ENCODE results near the gene DENND4A.
A peak's percentile ranks its signal among the peaks of the same experiment; 100 is the strongest.
"Not testable (repeated sequence)": the region's sequence is repeated elsewhere in the genome, so short reads cannot be mapped to it uniquely, and the experiment has no call there.

Gene DENND4A

GRCh38 chr15:65765106-65765505 is 27.0 kb downstream of the DENND4A start:
- no peak overlapping the region for H3K4me3 ChIP-seq (ENCODE audit: low read depth, low read length)
- no peak for DNase-seq (ENCODE audit: low read depth)

GRCh38 chr15:65762914-65763787 is 28.9 kb downstream of the DENND4A start:
- H3K4me3 ChIP-seq (ENCODE audit: low read depth, low read length): no peak overlapping the region
- DNase-seq (ENCODE audit: low read depth): no peak

- H3K4me3 ChIP-seq (ENCODE audit: low read depth, low read length): no peak overlapping the region
- no peak for DNase-seq (ENCODE audit: low read depth)
Measured at GRCh38 chr15:65762399-65762798, 29.7 kb downstream of the DENND4A start.

- H3K4me3 ChIP-seq (ENCODE audit: low read depth, low read length): no peak overlapping the region
- DNase-seq (ENCODE audit: low read depth): no peak
Measured at GRCh38 chr15:65761210-65761926, 30.7 kb downstream of the DENND4A start.

- no peak overlapping the region for H3K4me3 ChIP-seq (ENCODE audit: low read depth, low read length)
- no peak for DNase-seq (ENCODE audit: low read depth)
Measured at GRCh38 chr15:65759441-65759840, 32.7 kb downstream of the DENND4A start.

GRCh38 chr15:65758242-65758641 is 33.9 kb downstream of the DENND4A start:
- H3K4me3 ChIP-seq (ENCODE audit: low read depth, low read length): no peak overlapping the region
- DNase-seq (ENCODE audit: low read depth): no peak

GRCh38 chr15:65757256-65757655 is 34.8 kb downstream of the DENND4A start:
- no peak for DNase-seq (ENCODE audit: low read depth)
- no peak overlapping the region for H3K4me3 ChIP-seq (ENCODE audit: low read depth, low read length)

GRCh38 chr15:65752151-65752700 is 39.9 kb downstream of the DENND4A start:
- H3K4me3 ChIP-seq (ENCODE audit: low read depth, low read length): no peak overlapping the region
- peak; percentile 4 for DNase-seq (ENCODE audit: low read depth)

GRCh38 chr15:65751431-65751830 is 40.7 kb downstream of the DENND4A start:
- DNase-seq (ENCODE audit: low read depth): no peak
- no peak overlapping the region for H3K4me3 ChIP-seq (ENCODE audit: low read depth, low read length)

- no peak for DNase-seq (ENCODE audit: low read depth)
- no peak overlapping the region for H3K4me3 ChIP-seq (ENCODE audit: low read depth, low read length)
Measured at GRCh38 chr15:65747265-65747664, 44.8 kb downstream of the DENND4A start.

GRCh38 chr15:65743637-65744252 is 48.3 kb downstream of the DENND4A start:
- no peak for DNase-seq (ENCODE audit: low read depth)

GRCh38 chr15:65740148-65740547 is 51.9 kb downstream of the DENND4A start:
- no peak overlapping the region for H3K4me3 ChIP-seq (ENCODE audit: low read depth, low read length)
- no peak for DNase-seq (ENCODE audit: low read depth)

More at GRCh38 chr15:65743637-65744252, 48.3 kb downstream of the DENND4A start:
- H3K4me3 ChIP-seq (ENCODE audit: low read depth, low read length): no peak overlapping the region

- H3K4me3 ChIP-seq (ENCODE audit: low read depth, low read length): no peak overlapping the region
- DNase-seq (ENCODE audit: low read depth): no peak
Measured at GRCh38 chr15:65738649-65739048, 53.4 kb downstream of the DENND4A start.

GRCh38 chr15:65733599-65733998 is 58.5 kb downstream of the DENND4A start:
- DNase-seq (ENCODE audit: low read depth); H3K4me3 ChIP-seq (ENCODE audit: low read depth, low read length): not testable (repeated sequence)

- DNase-seq (ENCODE audit: low read depth): no peak
- H3K4me3 ChIP-seq (ENCODE audit: low read depth, low read length): no peak overlapping the region
Measured at GRCh38 chr15:65732698-65733097, 59.4 kb downstream of the DENND4A start.

- H3K4me3 ChIP-seq (ENCODE audit: low read depth, low read length): no peak overlapping the region
- no peak for DNase-seq (ENCODE audit: low read depth)
Measured at GRCh38 chr15:65731926-65732325, 60.2 kb downstream of the DENND4A start.

GRCh38 chr15:65730549-65731172 is 61.4 kb downstream of the DENND4A start:
- peak; percentile 21 for DNase-seq (ENCODE audit: low read depth)
- H3K4me3 ChIP-seq (ENCODE audit: low read depth, low read length): no peak overlapping the region

GRCh38 chr15:65724464-65725215 is 67.5 kb downstream of the DENND4A start:
- DNase-seq (ENCODE audit: low read depth): no peak
- no peak overlapping the region for H3K4me3 ChIP-seq (ENCODE audit: low read depth, low read length)

- no peak overlapping the region for H3K4me3 ChIP-seq (ENCODE audit: low read depth, low read length)
- no peak for DNase-seq (ENCODE audit: low read depth)
Measured at GRCh38 chr15:65723876-65724275, 68.2 kb downstream of the DENND4A start.

Data from skeletal muscle cell (primary cell).